ENCODE results near the gene SHANK1.
A peak's percentile ranks its signal among the peaks of the same experiment; 100 is the strongest.

Gene SHANK1

DNA sequence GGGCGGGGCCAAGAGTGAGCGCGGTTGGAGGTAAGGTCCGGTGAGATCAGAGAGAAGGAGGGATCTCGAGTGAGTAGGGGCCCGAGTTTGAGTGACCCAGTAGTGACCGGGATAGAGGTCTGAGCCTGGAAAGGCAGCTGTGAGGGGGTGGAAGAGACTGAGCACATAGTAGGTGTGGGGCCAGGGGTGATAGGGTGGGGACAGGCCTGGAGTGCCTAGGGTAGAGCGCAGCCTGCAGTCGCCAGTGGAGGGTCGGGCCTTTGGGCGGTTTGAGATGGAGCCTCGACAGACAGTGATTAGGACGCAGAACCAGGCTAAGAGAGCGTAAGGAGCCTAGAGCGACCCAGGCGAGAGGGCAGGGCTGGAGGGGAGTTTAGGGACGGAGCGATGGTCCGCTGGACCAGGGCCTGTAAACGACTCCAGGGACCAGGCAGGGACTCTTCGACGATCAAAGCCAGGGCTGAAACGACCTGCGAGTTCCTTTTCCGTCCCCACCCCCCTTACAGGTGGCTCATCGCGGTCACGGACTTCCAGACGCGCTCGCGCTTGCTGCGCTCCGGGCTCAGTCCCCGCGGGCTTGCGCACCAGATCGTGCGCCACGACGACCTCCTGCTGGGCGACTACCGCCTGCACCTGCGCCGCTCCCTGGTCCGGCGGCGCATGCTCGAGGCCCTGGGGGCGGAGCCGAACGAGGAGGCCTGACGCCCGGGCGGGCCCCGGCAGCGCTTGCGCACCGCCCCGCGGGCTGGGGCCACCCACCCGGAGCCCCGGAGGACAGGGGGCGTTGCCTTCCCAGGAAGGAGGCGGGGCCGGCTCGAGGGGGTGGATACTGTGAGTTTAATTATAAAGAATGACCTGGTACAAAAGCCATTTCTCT is 60.9 kb downstream of the SHANK1 start (continued):
- no peak for TF ChIP-seq ZNF555 (tag by site-specific recombination; conservative IDR thresholded peaks at IDR 0.05)
- TF ChIP-seq, protein P1, sequence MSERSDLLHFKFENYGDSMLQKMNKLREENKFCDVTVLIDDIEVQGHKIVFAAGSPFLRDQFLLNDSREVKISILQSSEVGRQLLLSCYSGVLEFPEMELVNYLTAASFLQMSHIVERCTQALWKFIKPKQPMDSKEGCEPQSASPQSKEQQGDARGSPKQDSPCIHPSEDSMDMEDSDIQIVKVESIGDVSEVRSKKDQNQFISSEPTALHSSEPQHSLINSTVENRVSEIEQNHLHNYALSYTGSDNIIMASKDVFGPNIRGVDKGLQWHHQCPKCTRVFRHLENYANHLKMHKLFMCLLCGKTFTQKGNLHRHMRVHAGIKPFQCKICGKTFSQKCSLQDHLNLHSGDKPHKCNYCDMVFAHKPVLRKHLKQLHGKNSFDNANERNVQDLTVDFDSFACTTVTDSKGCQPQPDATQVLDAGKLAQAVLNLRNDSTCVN (tag by site-specific recombination; optimal IDR thresholded peaks at IDR 0.05), result peak; percentile 96
- peak; percentile 93 for TF ChIP-seq ZBTB48 (tag by site-specific recombination; IDR thresholded peaks at IDR 0.05)
- TF ChIP-seq, protein P2, sequence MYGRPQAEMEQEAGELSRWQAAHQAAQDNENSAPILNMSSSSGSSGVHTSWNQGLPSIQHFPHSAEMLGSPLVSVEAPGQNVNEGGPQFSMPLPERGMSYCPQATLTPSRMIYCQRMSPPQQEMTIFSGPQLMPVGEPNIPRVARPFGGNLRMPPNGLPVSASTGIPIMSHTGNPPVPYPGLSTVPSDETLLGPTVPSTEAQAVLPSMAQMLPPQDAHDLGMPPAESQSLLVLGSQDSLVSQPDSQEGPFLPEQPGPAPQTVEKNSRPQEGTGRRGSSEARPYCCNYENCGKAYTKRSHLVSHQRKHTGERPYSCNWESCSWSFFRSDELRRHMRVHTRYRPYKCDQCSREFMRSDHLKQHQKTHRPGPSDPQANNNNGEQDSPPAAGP (tag by site-specific recombination; IDR thresholded peaks at IDR 0.05), result peak; percentile 58
- TF ChIP-seq ZEB2 (tag by site-specific recombination; IDR thresholded peaks at IDR 0.05), result peak; percentile 83
- TF ChIP-seq, protein P3, sequence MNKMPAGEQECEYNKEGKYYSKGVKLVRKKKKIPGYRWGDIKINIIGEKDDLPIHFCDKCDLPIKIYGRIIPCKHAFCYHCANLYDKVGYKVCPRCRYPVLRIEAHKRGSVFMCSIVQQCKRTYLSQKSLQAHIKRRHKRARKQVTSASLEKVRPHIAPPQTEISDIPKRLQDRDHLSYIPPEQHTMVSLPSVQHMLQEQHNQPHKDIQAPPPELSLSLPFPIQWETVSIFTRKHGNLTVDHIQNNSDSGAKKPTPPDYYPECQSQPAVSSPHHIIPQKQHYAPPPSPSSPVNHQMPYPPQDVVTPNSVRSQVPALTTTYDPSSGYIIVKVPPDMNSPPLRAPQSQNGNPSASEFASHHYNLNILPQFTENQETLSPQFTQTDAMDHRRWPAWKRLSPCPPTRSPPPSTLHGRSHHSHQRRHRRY (tag by site-specific recombination; IDR thresholded peaks at IDR 0.05), result 0 out of 2 replicates have a peak, but pooled peaks have one; percentile 61
- TF ChIP-seq ZNF169 (tag by site-specific recombination; IDR thresholded peaks at IDR 0.05), result peak; percentile 70; the same call in 1 of the 2 replicates
- TF ChIP-seq, protein P4, sequence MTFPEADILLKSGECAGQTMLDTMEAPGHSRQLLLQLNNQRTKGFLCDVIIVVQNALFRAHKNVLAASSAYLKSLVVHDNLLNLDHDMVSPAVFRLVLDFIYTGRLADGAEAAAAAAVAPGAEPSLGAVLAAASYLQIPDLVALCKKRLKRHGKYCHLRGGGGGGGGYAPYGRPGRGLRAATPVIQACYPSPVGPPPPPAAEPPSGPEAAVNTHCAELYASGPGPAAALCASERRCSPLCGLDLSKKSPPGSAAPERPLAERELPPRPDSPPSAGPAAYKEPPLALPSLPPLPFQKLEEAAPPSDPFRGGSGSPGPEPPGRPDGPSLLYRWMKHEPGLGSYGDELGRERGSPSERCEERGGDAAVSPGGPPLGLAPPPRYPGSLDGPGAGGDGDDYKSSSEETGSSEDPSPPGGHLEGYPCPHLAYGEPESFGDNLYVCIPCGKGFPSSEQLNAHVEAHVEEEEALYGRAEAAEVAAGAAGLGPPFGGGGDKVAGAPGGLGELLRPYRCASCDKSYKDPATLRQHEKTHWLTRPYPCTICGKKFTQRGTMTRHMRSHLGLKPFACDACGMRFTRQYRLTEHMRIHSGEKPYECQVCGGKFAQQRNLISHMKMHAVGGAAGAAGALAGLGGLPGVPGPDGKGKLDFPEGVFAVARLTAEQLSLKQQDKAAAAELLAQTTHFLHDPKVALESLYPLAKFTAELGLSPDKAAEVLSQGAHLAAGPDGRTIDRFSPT (tag by site-specific recombination; IDR thresholded peaks at IDR 0.05), result 0 out of 2 replicates have a peak, but pooled peaks have one; percentile 38
- TF ChIP-seq ZNF2 (tag by site-specific recombination; IDR thresholded peaks at IDR 0.05), result peak; percentile 78
- TF ChIP-seq RBAK (tag by site-specific recombination; IDR thresholded peaks at IDR 0.05), result peak; percentile 64; the same call in 1 of the 2 replicates
- TF ChIP-seq, protein P5, sequence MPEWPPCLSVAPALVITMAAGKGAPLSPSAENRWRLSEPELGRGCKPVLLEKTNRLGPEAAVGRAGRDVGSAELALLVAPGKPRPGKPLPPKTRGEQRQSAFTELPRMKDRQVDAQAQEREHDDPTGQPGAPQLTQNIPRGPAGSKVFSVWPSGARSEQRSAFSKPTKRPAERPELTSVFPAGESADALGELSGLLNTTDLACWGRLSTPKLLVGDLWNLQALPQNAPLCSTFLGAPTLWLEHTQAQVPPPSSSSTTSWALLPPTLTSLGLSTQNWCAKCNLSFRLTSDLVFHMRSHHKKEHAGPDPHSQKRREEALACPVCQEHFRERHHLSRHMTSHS (tag by site-specific recombination; IDR thresholded peaks at IDR 0.05), result no peak
- TF ChIP-seq ZXDB (tag by site-specific recombination; IDR thresholded peaks at IDR 0.05), result peak; percentile 84
- TF ChIP-seq, protein P6, sequence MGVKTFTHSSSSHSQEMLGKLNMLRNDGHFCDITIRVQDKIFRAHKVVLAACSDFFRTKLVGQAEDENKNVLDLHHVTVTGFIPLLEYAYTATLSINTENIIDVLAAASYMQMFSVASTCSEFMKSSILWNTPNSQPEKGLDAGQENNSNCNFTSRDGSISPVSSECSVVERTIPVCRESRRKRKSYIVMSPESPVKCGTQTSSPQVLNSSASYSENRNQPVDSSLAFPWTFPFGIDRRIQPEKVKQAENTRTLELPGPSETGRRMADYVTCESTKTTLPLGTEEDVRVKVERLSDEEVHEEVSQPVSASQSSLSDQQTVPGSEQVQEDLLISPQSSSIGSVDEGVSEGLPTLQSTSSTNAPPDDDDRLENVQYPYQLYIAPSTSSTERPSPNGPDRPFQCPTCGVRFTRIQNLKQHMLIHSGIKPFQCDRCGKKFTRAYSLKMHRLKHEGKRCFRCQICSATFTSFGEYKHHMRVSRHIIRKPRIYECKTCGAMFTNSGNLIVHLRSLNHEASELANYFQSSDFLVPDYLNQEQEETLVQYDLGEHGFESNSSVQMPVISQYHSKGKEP (tag by site-specific recombination; IDR thresholded peaks at IDR 0.05), result peak; percentile 31; the same call in 1 of the 2 replicates
- peak; percentile 45; the same call in 1 of the 2 replicates for TF ChIP-seq MZF1 (tag by site-specific recombination; IDR thresholded peaks at IDR 0.05; ENCODE audit: borderline replicate concordance)
- TF ChIP-seq, protein P7, sequence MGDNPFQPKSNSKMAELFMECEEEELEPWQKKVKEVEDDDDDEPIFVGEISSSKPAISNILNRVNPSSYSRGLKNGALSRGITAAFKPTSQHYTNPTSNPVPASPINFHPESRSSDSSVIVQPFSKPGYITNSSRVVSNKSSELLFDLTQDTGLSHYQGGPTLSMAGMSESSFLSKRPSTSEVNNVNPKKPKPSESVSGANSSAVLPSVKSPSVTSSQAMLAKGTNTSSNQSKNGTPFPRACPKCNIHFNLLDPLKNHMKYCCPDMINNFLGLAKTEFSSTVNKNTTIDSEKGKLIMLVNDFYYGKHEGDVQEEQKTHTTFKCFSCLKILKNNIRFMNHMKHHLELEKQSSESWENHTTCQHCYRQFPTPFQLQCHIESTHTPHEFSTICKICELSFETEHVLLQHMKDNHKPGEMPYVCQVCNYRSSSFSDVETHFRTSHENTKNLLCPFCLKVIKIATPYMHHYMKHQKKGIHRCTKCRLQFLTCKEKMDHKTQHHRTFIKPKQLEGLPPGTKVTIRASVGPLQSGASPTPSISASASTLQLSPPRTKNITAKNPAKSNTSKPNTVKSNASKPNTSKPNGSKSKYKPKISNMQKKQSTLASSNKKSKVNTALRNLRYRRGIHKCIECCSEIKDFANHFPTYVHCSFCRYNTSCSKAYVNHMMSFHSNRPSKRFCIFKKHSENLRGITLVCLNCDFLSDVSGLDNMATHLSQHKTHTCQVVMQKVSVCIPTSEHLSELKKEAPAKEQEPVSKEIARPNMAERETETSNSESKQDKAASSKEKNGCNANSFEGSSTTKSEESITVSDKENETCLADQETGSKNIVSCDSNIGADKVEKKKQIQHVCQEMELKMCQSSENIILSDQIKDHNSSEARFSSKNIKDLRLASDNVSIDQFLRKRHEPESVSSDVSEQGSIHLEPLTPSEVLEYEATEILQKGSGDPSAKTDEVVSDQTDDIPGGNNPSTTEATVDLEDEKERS (tag by site-specific recombination; IDR thresholded peaks at IDR 0.05), result peak; percentile 83; the same call in 1 of the 2 replicates
- peak; percentile 51; the same call in 1 of the 2 replicates for TF ChIP-seq WT1 (tag by site-specific recombination; IDR thresholded peaks at IDR 0.05)
- TF ChIP-seq, protein P8, sequence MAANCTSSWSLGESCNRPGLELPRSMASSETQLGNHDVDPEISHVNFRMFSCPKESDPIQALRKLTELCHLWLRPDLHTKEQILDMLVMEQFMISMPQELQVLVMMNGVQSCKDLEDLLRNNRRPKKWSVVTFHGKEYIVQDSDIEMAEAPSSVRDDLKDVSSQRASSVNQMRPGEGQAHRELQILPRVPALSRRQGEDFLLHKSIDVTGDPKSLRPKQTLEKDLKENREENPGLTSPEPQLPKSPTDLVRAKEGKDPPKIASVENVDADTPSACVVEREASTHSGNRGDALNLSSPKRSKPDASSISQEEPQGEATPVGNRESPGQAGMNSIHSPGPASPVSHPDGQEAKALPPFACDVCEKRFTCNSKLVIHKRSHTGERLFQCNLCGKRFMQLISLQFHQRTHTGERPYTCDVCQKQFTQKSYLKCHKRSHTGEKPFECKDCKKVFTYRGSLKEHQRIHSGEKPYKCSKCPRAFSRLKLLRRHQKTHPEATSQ (tag by site-specific recombination; IDR thresholded peaks at IDR 0.05), result peak; percentile 61; the same call in 1 of the 2 replicates
- TF ChIP-seq TCF7L2 (IDR thresholded peaks at IDR 0.05; ENCODE audit: borderline replicate concordance, low read depth, low read length), result peak; percentile 31; the same call in 1 of the 2 replicates
- TF ChIP-seq KLF16 (tag by site-specific recombination; IDR thresholded peaks at IDR 0.05), result peak; percentile 81; the same call in 1 of the 2 replicates
- TF ChIP-seq, protein P9, sequence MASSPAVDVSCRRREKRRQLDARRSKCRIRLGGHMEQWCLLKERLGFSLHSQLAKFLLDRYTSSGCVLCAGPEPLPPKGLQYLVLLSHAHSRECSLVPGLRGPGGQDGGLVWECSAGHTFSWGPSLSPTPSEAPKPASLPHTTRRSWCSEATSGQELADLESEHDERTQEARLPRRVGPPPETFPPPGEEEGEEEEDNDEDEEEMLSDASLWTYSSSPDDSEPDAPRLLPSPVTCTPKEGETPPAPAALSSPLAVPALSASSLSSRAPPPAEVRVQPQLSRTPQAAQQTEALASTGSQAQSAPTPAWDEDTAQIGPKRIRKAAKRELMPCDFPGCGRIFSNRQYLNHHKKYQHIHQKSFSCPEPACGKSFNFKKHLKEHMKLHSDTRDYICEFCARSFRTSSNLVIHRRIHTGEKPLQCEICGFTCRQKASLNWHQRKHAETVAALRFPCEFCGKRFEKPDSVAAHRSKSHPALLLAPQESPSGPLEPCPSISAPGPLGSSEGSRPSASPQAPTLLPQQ (tag by site-specific recombination; IDR thresholded peaks at IDR 0.05), result peak; percentile 82
- TF ChIP-seq ZNF19 (tag by site-specific recombination; IDR thresholded peaks at IDR 0.05; ENCODE audit: low read depth), result no peak
